DMS79 (cell line): ENCODE results near the gene ARSK.
"Not testable (repeated sequence)": the region's sequence is repeated elsewhere in the genome, so short reads cannot be mapped to it uniquely, and the experiment has no call there.

Experiments
- DNase-seq: peaks from one replicate; lab custom pipeline; 2025; lab: John Stamatoyannopoulos, UW

The ARSK gene

GRCh38 chr5:95621839-95622629 lies 67.1 kb downstream of the ARSK start:
- DNase-seq = no peak

GRCh38 chr5:95623706-95624105 lies 68.8 kb downstream of the ARSK start:
- DNase-seq = no peak

GRCh38 chr5:95624368-95624767 lies 69.5 kb downstream of the ARSK start:
- no peak for DNase-seq

- no peak for DNase-seq
Observed at GRCh38 chr5:95626701-95627100, 71.8 kb downstream of the ARSK start.

- no peak for DNase-seq
Observed at GRCh38 chr5:95627971-95628810, 73.3 kb downstream of the ARSK start.

- DNase-seq = no peak
Observed at GRCh38 chr5:95628933-95629332, 74.0 kb downstream of the ARSK start.

- DNase-seq = no peak
Observed at GRCh38 chr5:95630394-95630917, 75.6 kb downstream of the ARSK start.

- no peak for DNase-seq
Observed at GRCh38 chr5:95631255-95631958, 76.5 kb downstream of the ARSK start.

- DNase-seq = no peak
Observed at GRCh38 chr5:95631991-95632675, 77.2 kb downstream of the ARSK start.

- not testable (repeated sequence) for DNase-seq
Observed at GRCh38 chr5:95632942-95633341, 78.0 kb downstream of the ARSK start.

GRCh38 chr5:95633671-95634070 lies 78.8 kb downstream of the ARSK start:
- no peak for DNase-seq

- DNase-seq = no peak
Observed at GRCh38 chr5:95634081-95634480, 79.2 kb downstream of the ARSK start.

GRCh38 chr5:95638632-95639031 lies 83.7 kb downstream of the ARSK start:
- DNase-seq = no peak

- no peak for DNase-seq
Observed at GRCh38 chr5:95641741-95642220, 86.9 kb downstream of the ARSK start.

- no peak for DNase-seq
Observed at GRCh38 chr5:95643152-95643551, 88.3 kb downstream of the ARSK start.

GRCh38 chr5:95644351-95645042 lies 89.6 kb downstream of the ARSK start:
- DNase-seq = peak; percentile 27

GRCh38 chr5:95646226-95646568 lies 91.3 kb downstream of the ARSK start:
- DNase-seq = not testable (repeated sequence)

GRCh38 chr5:95646569-95647431 lies 91.9 kb downstream of the ARSK start, which contains the start of gene RFESD:
Gene RFESD, plus strand, starts transcription at chr5:95646777. Its CDS starts 5,495 bp downstream, at chr5:95652272.
- peak; percentile 69 for DNase-seq

- no peak for DNase-seq
Observed at GRCh38 chr5:95647886-95648860, 93.3 kb downstream of the ARSK start.
